Erythroblast (primary cell): ENCODE results near the gene CD248.
"Not testable (repeated sequence)": the region's sequence is repeated elsewhere in the genome, so short reads cannot be mapped to it uniquely, and the experiment has no call there.

Experiments used
- DNase-seq, 2 experiments: peaks; one replicate each; lab custom pipeline; 2025; lab: John Stamatoyannopoulos, UW
- GATA1 ChIP-seq: IDR thresholded peaks from 2 replicates; pipeline ENCODE4 v1.6.1; 2011; ENCODE audit warnings: low read depth, mild to moderate bottlenecking, control low read depth, low read length, moderate library complexity
- POLR2A ChIP-seq: IDR thresholded peaks from 2 replicates; pipeline ENCODE4 v1.6.1; 2011; ENCODE audit warnings: mild to moderate bottlenecking, low read length

Gene CD248

GRCh38 chr11:66328302-66329144, 11.7 kb upstream of the CD248 start:
- TF ChIP-seq GATA1 (no peak), POLR2A (no peak)
- peak; percentile 75 to 86 for DNase-seq

- no peak for TF ChIP-seq GATA1
- no peak for TF ChIP-seq POLR2A
- no peak for DNase-seq
Measured at GRCh38 chr11:66328031-66328301, 11.1 kb upstream of the CD248 start.

- no peak for DNase-seq
- TF ChIP-seq POLR2A (no peak), GATA1 (no peak)
Measured at GRCh38 chr11:66327171-66328030, 10.6 kb upstream of the CD248 start.

GRCh38 chr11:66326261-66327111, 9.6 kb upstream of the CD248 start:
- TF ChIP-seq POLR2A (no peak), GATA1 (no peak)
- DNase-seq = no peak

- TF ChIP-seq GATA1 = no peak
- no peak for DNase-seq
Measured at GRCh38 chr11:66325263-66325671, 8.4 kb upstream of the CD248 start.

- no peak for TF ChIP-seq POLR2A
- TF ChIP-seq GATA1 = no peak
- DNase-seq = no peak
Measured at GRCh38 chr11:66324664-66325063, 7.8 kb upstream of the CD248 start.

GRCh38 chr11:66323684-66324083, 6.8 kb upstream of the CD248 start:
- no peak for TF ChIP-seq POLR2A
- no peak for TF ChIP-seq GATA1
- DNase-seq = no peak

- DNase-seq = no peak
- TF ChIP-seq POLR2A (no peak), GATA1 (no peak)
Measured at GRCh38 chr11:66322732-66323427, 6.0 kb upstream of the CD248 start.

GRCh38 chr11:66321606-66322005, 4.8 kb upstream of the CD248 start:
- TF ChIP-seq POLR2A (no peak), GATA1 (no peak)
- no peak for DNase-seq

- DNase-seq = not testable (repeated sequence)
Measured at GRCh38 chr11:66320748-66321147, 3.9 kb upstream of the CD248 start.

GRCh38 chr11:66320289-66320688, 3.4 kb upstream of the CD248 start:
- DNase-seq = not testable (repeated sequence)

GRCh38 chr11:66318600-66318970, 1.7 kb upstream of the CD248 start:
- no peak for DNase-seq
- TF ChIP-seq POLR2A (no peak), GATA1 (no peak)
